HEK293 (cell line): ENCODE data around the gene MAPKAP1.

ENCODE experiments used
- CTCF ChIA-PET: fragments of 350-600 bp; formaldehyde crosslinking; extraction: SDS; loops from one replicate; lab custom pipeline; 2021; ENCODE audit warnings: antibody characterized with exemption; lab: Yijun Ruan, JAX
- POLR2A ChIA-PET: fragments of 300-600 bp; formaldehyde crosslinking; extraction: SDS; loops from one replicate; lab custom pipeline; 2020; ENCODE audit warnings: antibody characterized with exemption, inconsistent platforms; lab: Yijun Ruan, JAX
- H3K27ac ChIP-seq: fragments of 200-500 bp; sonication (Bioruptor generic); 2 replicates; pipeline ENCODE4 v1.5.1; 2014; ENCODE audit warnings: low read depth, low read length, control low read depth, inconsistent platforms; ENCODE audit errors: extremely low read depth
- H3K36me3 ChIP-seq, 2 experiments: fragments of 200-500 bp in 1 of 2; sonication (Bioruptor generic) in 1 of 2; 1 replicate in 1 of 2; 2 replicates in 1 of 2; pipeline ENCODE4 v1.5.1; 2014 to 2017; ENCODE audit warnings: inconsistent platforms in 2 of 2, low read length in 2 of 2; ENCODE audit not compliant: control insufficient read depth in 2 of 2, insufficient read depth in 1 of 2
- H3K4me1 ChIP-seq: fragments of 200-500 bp; sonication (Bioruptor generic); 2 replicates; pipeline ENCODE4 v1.5.1; 2014; ENCODE audit warnings: mild to moderate bottlenecking, low read length, inconsistent platforms; ENCODE audit not compliant: control insufficient read depth, insufficient read depth
- H3K4me3 ChIP-seq: 2 replicates; pipeline ENCODE4 v1.5.1; 2011; ENCODE audit warnings: low read depth, mild to moderate bottlenecking, control low read depth, low read length, moderate library complexity
- H3K9me3 ChIP-seq: fragments of 200-500 bp; sonication (Bioruptor generic); 2 replicates; pipeline ENCODE4 v1.5.1; 2014; ENCODE audit warnings: low read depth, low read length, inconsistent platforms; ENCODE audit not compliant: control insufficient read depth, insufficient read depth
- BCL11A ChIP-seq: fragments of 450-650 bp; formaldehyde crosslinking; IDR thresholded peaks from 2 replicates; pipeline ENCODE4 v1.5.1; 2016; ENCODE audit warnings: low read depth, missing biosample characterization, missing genetic modification characterization
- GFI1B ChIP-seq: fragments of 450-650 bp; formaldehyde crosslinking; IDR thresholded peaks from 2 replicates; pipeline ENCODE4 v1.5.1; 2016; ENCODE audit warnings: missing biosample characterization, missing genetic modification characterization
- SCRT1 ChIP-seq: fragments of 450-650 bp; formaldehyde crosslinking; IDR thresholded peaks from 2 replicates; pipeline ENCODE4 v1.5.1; 2016; ENCODE audit warnings: missing biosample characterization, missing genetic modification characterization, borderline replicate concordance
- SETDB1 ChIP-seq: IDR thresholded peaks from one replicate; pipeline ENCODE4 v1.6.1; 2017; ENCODE audit warnings: mild to moderate bottlenecking, low read length, moderate library complexity, mixed read lengths; ENCODE audit not compliant: insufficient read length
- SP7 ChIP-seq: fragments of 450-650 bp; formaldehyde crosslinking; IDR thresholded peaks from 2 replicates; pipeline ENCODE4 v1.5.1; 2016; ENCODE audit warnings: missing biosample characterization, missing genetic modification characterization
- ZBTB48 ChIP-seq: fragments of 450-650 bp; formaldehyde crosslinking; IDR thresholded peaks from 2 replicates; pipeline ENCODE4 v1.5.1; 2016; ENCODE audit warnings: missing biosample characterization, missing genetic modification characterization
- ZFP3 ChIP-seq: fragments of 450-650 bp; formaldehyde crosslinking; IDR thresholded peaks from 2 replicates; pipeline ENCODE4 v1.5.1; 2016; ENCODE audit warnings: low read depth, missing biosample characterization, missing genetic modification characterization
- ZNF175 ChIP-seq: fragments of 450-650 bp; formaldehyde crosslinking; IDR thresholded peaks from 2 replicates; pipeline ENCODE4 v1.5.1; 2016; ENCODE audit warnings: missing biosample characterization, missing genetic modification characterization
- ZNF223 ChIP-seq: fragments of 450-650 bp; formaldehyde crosslinking; IDR thresholded peaks from 2 replicates; pipeline ENCODE4 v1.5.1; 2016; ENCODE audit warnings: missing biosample characterization, missing genetic modification characterization
- ZNF366 ChIP-seq: fragments of 450-650 bp; formaldehyde crosslinking; conservative IDR thresholded peaks from 2 replicates; pipeline ENCODE4 v1.5.1; 2016; ENCODE audit warnings: missing biosample characterization, missing genetic modification characterization
- ZNF423 ChIP-seq: fragments of 450-650 bp; formaldehyde crosslinking; IDR thresholded peaks from 2 replicates; pipeline ENCODE4 v1.5.1; 2016; ENCODE audit warnings: missing biosample characterization, missing genetic modification characterization
- ZNF426 ChIP-seq: fragments of 450-650 bp; formaldehyde crosslinking; IDR thresholded peaks from 2 replicates; pipeline ENCODE4 v1.5.1; 2017; ENCODE audit warnings: missing biosample characterization, missing genetic modification characterization, mild to moderate bottlenecking, inconsistent platforms, moderate library complexity
- ZNF433 ChIP-seq: fragments of 450-650 bp; formaldehyde crosslinking; IDR thresholded peaks from 2 replicates; pipeline ENCODE4 v1.5.1; 2016; ENCODE audit warnings: missing biosample characterization, missing genetic modification characterization, low read depth
- ZNF596 ChIP-seq: fragments of 450-650 bp; IDR thresholded peaks from 2 replicates; pipeline ENCODE4 v1.5.0; 2018; ENCODE audit warnings: missing biosample characterization, mild to moderate bottlenecking, missing genetic modification characterization, moderate library complexity
- ZNF626 ChIP-seq: fragments of 450-650 bp; sonication (Bioruptor Pico); formaldehyde crosslinking; IDR thresholded peaks from 2 replicates; pipeline ENCODE4 v1.5.1; 2018; ENCODE audit warnings: missing biosample characterization, missing genetic modification characterization, inconsistent platforms
- ZNF707 ChIP-seq: fragments of 450-650 bp; formaldehyde crosslinking; IDR thresholded peaks from 2 replicates; pipeline ENCODE4 v1.5.1; 2016; ENCODE audit warnings: missing biosample characterization, missing genetic modification characterization
- ZNF747 ChIP-seq: fragments of 450-650 bp; formaldehyde crosslinking; IDR thresholded peaks from 2 replicates; pipeline ENCODE4 v1.5.1; 2016; ENCODE audit warnings: missing biosample characterization, missing genetic modification characterization
- ZSCAN23 ChIP-seq: fragments of 450-650 bp; formaldehyde crosslinking; IDR thresholded peaks from 2 replicates; pipeline ENCODE4 v1.5.1; 2016; ENCODE audit warnings: missing biosample characterization, missing genetic modification characterization
- TF ChIP-seq, protein P1 (sequence below): fragments of 450-650 bp; formaldehyde crosslinking; IDR thresholded peaks from 2 replicates; pipeline ENCODE4 v1.5.1; 2016; ENCODE audit warnings: missing biosample characterization, missing genetic modification characterization
- TF ChIP-seq, protein P2 (sequence below): sonication (generic); formaldehyde crosslinking; IDR thresholded peaks from 2 replicates; pipeline ENCODE4 v1.8.1; 2022; ENCODE audit warnings: mild to moderate bottlenecking, moderate library complexity, missing genetic modification reagents
- TF ChIP-seq, protein P3 (sequence below): fragments of 450-650 bp; formaldehyde crosslinking; IDR thresholded peaks from 2 replicates; pipeline ENCODE4 v1.5.1; 2016; ENCODE audit warnings: missing biosample characterization, missing genetic modification characterization
- TF ChIP-seq, protein P4 (sequence below): fragments of 450-650 bp; formaldehyde crosslinking; IDR thresholded peaks from 2 replicates; pipeline ENCODE4 v1.5.1; 2016; ENCODE audit warnings: missing biosample characterization, missing genetic modification characterization

The MAPKAP1 gene

DNA sequence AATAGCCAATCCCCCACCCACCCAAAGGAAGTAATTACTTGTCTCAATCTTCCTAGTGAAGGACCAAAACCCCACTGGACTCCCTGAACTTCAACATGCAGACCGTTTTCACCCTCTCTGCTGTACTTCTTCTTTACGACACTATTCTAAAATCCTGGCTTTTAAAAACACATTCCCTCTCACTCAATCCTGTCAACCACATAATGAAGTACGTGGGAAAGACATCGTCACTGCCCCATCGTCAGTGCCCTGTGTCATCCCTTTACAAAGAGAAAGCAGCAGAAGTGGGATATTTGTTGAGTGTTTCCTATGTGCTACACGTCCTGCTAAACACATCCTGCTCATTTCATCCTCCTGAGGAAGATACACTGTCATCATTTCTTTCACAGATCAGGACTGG is 54.2 kb downstream of the MAPKAP1 start (continued):
- TF ChIP-seq ZSCAN23 (tag by site-specific recombination) = no peak

DNA sequence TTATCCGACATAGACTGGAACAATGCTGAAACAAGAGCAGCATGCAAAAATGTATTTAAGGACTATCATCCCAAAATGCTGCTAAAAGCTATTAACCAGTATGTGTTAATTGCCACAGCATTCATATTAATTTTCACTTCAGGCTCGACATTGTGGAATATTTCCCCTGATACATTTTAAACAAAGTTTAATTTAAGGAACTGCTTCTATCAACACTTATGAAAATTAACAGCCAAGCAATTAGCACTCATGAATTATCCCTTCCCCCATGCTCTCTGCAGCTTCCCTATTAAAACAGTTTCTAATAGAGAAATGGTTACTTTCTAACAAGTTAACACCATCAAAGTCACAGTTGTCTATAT is 54.8 kb downstream of the MAPKAP1 start:
- H3K4me1 ChIP-seq = peaks cover 7% of the 10 kb centered on the region; the same call in 1 of the 2 replicates
- TF ChIP-seq, protein P1, sequence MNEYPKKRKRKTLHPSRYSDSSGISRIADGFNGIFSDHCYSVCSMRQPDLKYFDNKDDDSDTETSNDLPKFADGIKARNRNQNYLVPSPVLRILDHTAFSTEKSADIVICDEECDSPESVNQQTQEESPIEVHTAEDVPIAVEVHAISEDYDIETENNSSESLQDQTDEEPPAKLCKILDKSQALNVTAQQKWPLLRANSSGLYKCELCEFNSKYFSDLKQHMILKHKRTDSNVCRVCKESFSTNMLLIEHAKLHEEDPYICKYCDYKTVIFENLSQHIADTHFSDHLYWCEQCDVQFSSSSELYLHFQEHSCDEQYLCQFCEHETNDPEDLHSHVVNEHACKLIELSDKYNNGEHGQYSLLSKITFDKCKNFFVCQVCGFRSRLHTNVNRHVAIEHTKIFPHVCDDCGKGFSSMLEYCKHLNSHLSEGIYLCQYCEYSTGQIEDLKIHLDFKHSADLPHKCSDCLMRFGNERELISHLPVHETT (tag by site-specific recombination) = no peak
- TF ChIP-seq ZNF423 (tag by site-specific recombination) (no peak), ZNF747 (tag by site-specific recombination) (no peak), ZNF433 (no peak), ZNF223 (tag by site-specific recombination) (no peak), ZNF175 (no peak), SETDB1 (no peak), ZFP3 (no peak), SP7 (no peak), ZNF626 (no peak), ZNF596 (tag by site-specific recombination) (no peak), ZNF366 (no peak)
- TF ChIP-seq, protein P2, sequence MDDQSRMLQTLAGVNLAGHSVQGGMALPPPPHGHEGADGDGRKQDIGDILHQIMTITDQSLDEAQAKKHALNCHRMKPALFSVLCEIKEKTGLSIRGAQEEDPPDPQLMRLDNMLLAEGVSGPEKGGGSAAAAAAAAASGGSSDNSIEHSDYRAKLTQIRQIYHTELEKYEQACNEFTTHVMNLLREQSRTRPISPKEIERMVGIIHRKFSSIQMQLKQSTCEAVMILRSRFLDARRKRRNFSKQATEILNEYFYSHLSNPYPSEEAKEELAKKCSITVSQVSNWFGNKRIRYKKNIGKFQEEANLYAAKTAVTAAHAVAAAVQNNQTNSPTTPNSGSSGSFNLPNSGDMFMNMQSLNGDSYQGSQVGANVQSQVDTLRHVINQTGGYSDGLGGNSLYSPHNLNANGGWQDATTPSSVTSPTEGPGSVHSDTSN (CRISPR knock-in tag) = no peak
- TF ChIP-seq, protein P3, sequence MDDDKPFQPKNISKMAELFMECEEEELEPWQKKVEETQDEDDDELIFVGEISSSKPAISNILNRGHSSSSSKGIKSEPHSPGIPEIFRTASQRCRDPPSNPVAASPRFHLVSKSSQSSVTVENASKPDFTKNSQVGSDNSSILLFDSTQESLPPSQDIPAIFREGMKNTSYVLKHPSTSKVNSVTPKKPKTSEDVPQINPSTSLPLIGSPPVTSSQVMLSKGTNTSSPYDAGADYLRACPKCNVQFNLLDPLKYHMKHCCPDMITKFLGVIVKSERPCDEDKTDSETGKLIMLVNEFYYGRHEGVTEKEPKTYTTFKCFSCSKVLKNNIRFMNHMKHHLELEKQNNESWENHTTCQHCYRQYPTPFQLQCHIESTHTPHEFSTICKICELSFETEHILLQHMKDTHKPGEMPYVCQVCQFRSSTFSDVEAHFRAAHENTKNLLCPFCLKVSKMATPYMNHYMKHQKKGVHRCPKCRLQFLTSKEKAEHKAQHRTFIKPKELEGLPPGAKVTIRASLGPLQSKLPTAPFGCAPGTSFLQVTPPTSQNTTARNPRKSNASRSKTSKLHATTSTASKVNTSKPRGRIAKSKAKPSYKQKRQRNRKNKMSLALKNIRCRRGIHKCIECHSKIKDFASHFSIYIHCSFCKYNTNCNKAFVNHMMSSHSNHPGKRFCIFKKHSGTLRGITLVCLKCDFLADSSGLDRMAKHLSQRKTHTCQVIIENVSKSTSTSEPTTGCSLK = no peak
- TF ChIP-seq, protein P4, sequence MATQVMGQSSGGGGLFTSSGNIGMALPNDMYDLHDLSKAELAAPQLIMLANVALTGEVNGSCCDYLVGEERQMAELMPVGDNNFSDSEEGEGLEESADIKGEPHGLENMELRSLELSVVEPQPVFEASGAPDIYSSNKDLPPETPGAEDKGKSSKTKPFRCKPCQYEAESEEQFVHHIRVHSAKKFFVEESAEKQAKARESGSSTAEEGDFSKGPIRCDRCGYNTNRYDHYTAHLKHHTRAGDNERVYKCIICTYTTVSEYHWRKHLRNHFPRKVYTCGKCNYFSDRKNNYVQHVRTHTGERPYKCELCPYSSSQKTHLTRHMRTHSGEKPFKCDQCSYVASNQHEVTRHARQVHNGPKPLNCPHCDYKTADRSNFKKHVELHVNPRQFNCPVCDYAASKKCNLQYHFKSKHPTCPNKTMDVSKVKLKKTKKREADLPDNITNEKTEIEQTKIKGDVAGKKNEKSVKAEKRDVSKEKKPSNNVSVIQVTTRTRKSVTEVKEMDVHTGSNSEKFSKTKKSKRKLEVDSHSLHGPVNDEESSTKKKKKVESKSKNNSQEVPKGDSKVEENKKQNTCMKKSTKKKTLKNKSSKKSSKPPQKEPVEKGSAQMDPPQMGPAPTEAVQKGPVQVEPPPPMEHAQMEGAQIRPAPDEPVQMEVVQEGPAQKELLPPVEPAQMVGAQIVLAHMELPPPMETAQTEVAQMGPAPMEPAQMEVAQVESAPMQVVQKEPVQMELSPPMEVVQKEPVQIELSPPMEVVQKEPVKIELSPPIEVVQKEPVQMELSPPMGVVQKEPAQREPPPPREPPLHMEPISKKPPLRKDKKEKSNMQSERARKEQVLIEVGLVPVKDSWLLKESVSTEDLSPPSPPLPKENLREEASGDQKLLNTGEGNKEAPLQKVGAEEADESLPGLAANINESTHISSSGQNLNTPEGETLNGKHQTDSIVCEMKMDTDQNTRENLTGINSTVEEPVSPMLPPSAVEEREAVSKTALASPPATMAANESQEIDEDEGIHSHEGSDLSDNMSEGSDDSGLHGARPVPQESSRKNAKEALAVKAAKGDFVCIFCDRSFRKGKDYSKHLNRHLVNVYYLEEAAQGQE (tag by site-specific recombination) = no peak
- H3K36me3 ChIP-seq = no peaks in the 10 kb centered on the region
- H3K27ac ChIP-seq = no peak overlapping the region
- ChIA-PET CTCF (no interaction called here), POLR2A (no interaction called here)
- no peaks in the 10 kb centered on the region for H3K9me3 ChIP-seq
- H3K4me3 ChIP-seq = no peak overlapping the region

DNA sequence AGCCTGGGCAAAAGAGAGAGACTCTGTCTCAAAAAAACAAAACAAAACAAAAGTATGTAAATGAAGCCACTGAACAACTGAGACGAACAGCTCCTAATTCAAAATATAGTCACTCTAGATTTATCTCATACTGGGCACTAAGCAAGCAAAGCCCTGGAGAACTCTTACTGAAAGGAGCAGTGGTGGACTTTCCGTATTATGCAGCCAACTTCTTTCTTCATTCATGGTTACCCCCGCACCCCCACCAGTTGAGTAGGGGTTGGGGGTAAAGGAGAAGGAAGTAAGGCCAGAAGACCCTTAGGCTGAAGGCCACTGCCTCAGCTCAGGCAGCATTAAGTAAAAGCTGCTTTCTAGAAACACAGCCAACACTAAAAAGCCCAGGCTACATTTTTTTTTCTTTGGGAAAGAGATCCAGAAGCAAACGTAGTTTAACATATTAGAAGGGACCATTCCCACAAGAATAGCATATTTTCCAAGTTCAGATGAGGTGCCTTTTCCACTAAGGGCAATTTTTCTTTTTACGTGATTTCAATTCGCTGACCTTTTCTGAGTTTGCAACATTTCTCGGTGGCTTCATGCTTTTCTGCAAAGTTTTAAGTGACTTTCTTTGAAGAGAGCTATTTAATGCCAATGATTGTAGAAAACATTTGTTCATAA is 55.3 kb downstream of the MAPKAP1 start:
- no peaks in the 10 kb centered on the region for H3K9me3 ChIP-seq
- POLR2A ChIA-PET = no interaction called here
- peaks cover 9% of the 10 kb centered on the region for H3K4me1 ChIP-seq
- TF ChIP-seq ZNF426 (no peak), SCRT1 (tag by site-specific recombination) (no peak), GFI1B (tag by site-specific recombination) (no peak), ZNF707 (tag by site-specific recombination) (no peak), BCL11A (tag by site-specific recombination) (no peak), ZBTB48 (tag by site-specific recombination) (no peak)
- no peak overlapping the region for H3K27ac ChIP-seq
- H3K4me3 ChIP-seq = no peak overlapping the region
- CTCF ChIA-PET = no interaction called here
- no peaks in the 10 kb centered on the region for H3K36me3 ChIP-seq
